Karpas-422 (cell line): Measurements from ENCODE around the gene FBXL5. TPM values are rescaled to one million over a fixed set of nuclear protein-coding genes. Genes with fewer than 3 reads are reported as not detected.
A peak's percentile ranks its signal among the peaks of the same experiment; 100 is the strongest.

Source experiments
- DNase-seq: peaks from one replicate; pipeline ENCODE4 v3.0.0-alpha.2; 2015
- H2AFZ ChIP-seq: fragments of 200-600 bp; sonication (generic); 2 replicates; pipeline ENCODE4 v1.6.1; 2014; ENCODE audit warnings: antibody characterized with exemption, low read length, mixed read lengths
- H3K27ac ChIP-seq: fragments of 200-600 bp; sonication (generic); 2 replicates; pipeline ENCODE4 v1.5.1; 2014; ENCODE audit warnings: mild to moderate bottlenecking, low read length, moderate library complexity
- H3K27me3 ChIP-seq: fragments of 200-600 bp; sonication (generic); 2 replicates; pipeline ENCODE4 v1.6.1; 2014; ENCODE audit warnings: low read length, mixed read lengths
- H3K36me3 ChIP-seq: fragments of 200-600 bp; sonication (generic); 2 replicates; pipeline ENCODE4 v1.6.1; 2014; ENCODE audit warnings: low read length, mixed read lengths; ENCODE audit not compliant: insufficient read depth
- H3K4me1 ChIP-seq: fragments of 200-600 bp; sonication (generic); 2 replicates; pipeline ENCODE4 v1.6.1; 2014; ENCODE audit warnings: mild to moderate bottlenecking, low read length, mixed read lengths
- H3K4me2 ChIP-seq: fragments of 200-600 bp; sonication (generic); 2 replicates; pipeline ENCODE4 v1.6.1; 2014; ENCODE audit warnings: low read length, low read depth, mild to moderate bottlenecking; ENCODE audit not compliant: poor library complexity, severe bottlenecking
- H3K4me3 ChIP-seq: fragments of 200-600 bp; sonication (generic); 2 replicates; pipeline ENCODE4 v1.5.1; 2014; ENCODE audit warnings: mild to moderate bottlenecking, antibody characterized with exemption, low read length, mixed read lengths
- H3K79me2 ChIP-seq: fragments of 200-600 bp; sonication (generic); 2 replicates; pipeline ENCODE4 v1.6.1; 2014; ENCODE audit warnings: mild to moderate bottlenecking, low read length, mixed read lengths
- H3K9ac ChIP-seq: fragments of 200-600 bp; sonication (generic); 2 replicates; pipeline ENCODE4 v1.6.0; 2014; ENCODE audit warnings: low read length
- H3K9me2 ChIP-seq: fragments of 200-600 bp; sonication (generic), shearing (Covaris generic); replicated peaks from 2 replicates; pipeline ENCODE4 v1.6.0; 2014; ENCODE audit warnings: mild to moderate bottlenecking, low read length, moderate library complexity; ENCODE audit not compliant: insufficient read depth
- H3K9me3 ChIP-seq: fragments of 300-700, 200-600 bp; sonication (generic); 2 replicates; pipeline ENCODE4 v1.6.1; 2014; ENCODE audit warnings: low read length, mixed read lengths
- H4K20me1 ChIP-seq: fragments of 200-600 bp; sonication (generic); 2 replicates; pipeline ENCODE4 v1.6.1; 2014; ENCODE audit warnings: mild to moderate bottlenecking, antibody characterized with exemption, low read length, low read depth; ENCODE audit not compliant: insufficient read depth
- total RNA-seq: library from RNA; depleted of rRNA; stranded (reverse); fragments of >200 nt; shearing (Covaris generic); gene quantifications from 2 replicates; pipeline ENCODE4 v1.2.3, GENCODE V29; 2014; ENCODE audit warnings: low replicate concordance; rRNA removed

The FBXL5 gene, protein sequence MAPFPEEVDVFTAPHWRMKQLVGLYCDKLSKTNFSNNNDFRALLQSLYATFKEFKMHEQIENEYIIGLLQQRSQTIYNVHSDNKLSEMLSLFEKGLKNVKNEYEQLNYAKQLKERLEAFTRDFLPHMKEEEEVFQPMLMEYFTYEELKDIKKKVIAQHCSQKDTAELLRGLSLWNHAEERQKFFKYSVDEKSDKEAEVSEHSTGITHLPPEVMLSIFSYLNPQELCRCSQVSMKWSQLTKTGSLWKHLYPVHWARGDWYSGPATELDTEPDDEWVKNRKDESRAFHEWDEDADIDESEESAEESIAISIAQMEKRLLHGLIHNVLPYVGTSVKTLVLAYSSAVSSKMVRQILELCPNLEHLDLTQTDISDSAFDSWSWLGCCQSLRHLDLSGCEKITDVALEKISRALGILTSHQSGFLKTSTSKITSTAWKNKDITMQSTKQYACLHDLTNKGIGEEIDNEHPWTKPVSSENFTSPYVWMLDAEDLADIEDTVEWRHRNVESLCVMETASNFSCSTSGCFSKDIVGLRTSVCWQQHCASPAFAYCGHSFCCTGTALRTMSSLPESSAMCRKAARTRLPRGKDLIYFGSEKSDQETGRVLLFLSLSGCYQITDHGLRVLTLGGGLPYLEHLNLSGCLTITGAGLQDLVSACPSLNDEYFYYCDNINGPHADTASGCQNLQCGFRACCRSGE
- 35.6 and 78.2 TPM in 2 replicates for total RNA-seq

DNA sequence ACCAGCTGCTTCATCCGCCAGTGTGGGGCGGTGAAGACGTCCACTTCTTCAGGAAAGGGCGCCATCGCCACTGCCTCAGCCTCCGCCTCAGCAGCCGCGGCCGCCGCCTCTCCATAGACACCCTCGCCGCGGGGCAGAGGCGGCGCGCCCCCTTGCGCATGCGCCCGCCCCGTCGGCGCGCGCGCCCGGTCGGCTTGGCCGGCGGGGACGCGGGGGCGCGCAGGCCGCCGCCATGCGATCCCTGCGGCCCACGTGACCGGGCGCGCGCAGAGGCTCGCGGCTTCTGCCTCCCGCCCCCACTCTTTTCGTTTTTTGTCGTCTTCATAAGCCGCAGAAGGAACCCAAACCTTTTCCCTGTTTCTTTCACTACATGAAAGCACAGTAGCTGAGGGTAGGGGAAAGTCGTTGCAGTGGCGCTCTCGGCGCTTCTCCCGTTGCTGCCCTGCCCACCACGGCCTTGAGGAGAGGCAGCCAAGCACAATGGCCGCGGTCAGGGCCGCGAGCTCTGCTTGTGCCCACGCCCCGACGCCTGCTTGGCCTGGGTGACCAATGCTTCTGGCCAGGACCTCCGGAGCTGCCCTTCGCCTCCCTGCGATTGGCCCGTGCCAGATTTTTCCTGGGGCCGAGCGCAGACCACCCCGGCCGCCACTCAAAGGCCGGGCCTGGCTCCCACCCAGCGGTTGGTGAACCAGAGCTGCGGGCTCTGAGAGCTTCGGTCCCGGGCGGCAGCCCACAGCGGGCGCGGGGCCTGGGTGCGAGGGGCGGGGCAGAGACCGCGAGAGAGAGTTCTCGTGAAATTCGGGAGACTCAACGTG lies at the start of gene FBXL5:
Gene FBXL5 (minus strand): TSS at position 135 of the 815 bp plus-strand sequence. CDS start 70 bp downstream, at position 65.
- H2AFZ ChIP-seq: peak within 1 kb of the TSS; percentile 83
- peak; percentile 95 for DNase-seq
- peak within 1 kb of the TSS; percentile 94 for H3K4me3 ChIP-seq
- no peaks in the 10 kb centered on the region for H4K20me1 ChIP-seq
- H3K79me2 ChIP-seq: peaks cover 44% of the 10 kb centered on the region
- H3K36me3 ChIP-seq: no peaks in the 10 kb centered on the region
- H3K4me1 ChIP-seq: peaks cover 43% of the 10 kb centered on the region
- H3K9ac ChIP-seq: peak within 1 kb of the TSS; percentile 90
- H3K9me2 ChIP-seq: no peaks in the 10 kb centered on the region
- H3K9me3 ChIP-seq: no peaks in the 10 kb centered on the region
- H3K4me2 ChIP-seq: peak within 1 kb of the TSS; percentile 81
- H3K27ac ChIP-seq: peak within 1 kb of the TSS; percentile 74
- H3K27me3 ChIP-seq: no peaks in the 10 kb centered on the region

DNA sequence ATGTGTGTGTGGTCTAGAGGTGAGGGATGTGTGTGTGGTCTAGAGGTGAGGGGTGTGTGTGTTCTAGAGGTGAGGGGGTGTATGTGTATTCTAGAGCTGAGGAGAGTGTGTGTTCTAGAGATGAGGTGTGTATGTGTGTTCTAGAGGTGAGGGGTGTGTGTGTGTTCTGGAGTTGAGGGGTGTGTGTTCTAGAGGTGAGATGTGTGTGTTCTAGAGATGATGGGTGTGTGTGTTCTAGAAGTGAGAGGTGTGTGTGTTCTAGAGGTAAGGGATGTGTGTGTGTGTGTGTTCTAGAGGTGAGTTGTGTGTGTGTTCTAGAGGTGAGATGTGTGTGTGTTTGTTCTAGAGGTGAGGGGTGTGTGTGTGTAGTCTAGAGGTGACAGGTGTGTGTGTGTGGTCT lies 49.0 kb upstream of the FBXL5 start:
- no peak overlapping the region for H2AFZ ChIP-seq
- no peak overlapping the region for H3K4me3 ChIP-seq
- H3K4me1 ChIP-seq: no peaks in the 10 kb centered on the region
- no peaks in the 10 kb centered on the region for H3K9me2 ChIP-seq
- H3K4me2 ChIP-seq: no peak overlapping the region
- no peaks in the 10 kb centered on the region for H3K79me2 ChIP-seq
- no peak overlapping the region for H3K9ac ChIP-seq
- H3K27me3 ChIP-seq: 0 out of 2 replicates have a peak, but pooled peaks cover 2% of the 10 kb centered on the region
- H3K27ac ChIP-seq: no peak overlapping the region
- no peaks in the 10 kb centered on the region for H4K20me1 ChIP-seq
- no peak for DNase-seq
- H3K9me3 ChIP-seq: peaks cover 2% of the 10 kb centered on the region; the same call in 1 of the 2 replicates
- no peaks in the 10 kb centered on the region for H3K36me3 ChIP-seq

DNA sequence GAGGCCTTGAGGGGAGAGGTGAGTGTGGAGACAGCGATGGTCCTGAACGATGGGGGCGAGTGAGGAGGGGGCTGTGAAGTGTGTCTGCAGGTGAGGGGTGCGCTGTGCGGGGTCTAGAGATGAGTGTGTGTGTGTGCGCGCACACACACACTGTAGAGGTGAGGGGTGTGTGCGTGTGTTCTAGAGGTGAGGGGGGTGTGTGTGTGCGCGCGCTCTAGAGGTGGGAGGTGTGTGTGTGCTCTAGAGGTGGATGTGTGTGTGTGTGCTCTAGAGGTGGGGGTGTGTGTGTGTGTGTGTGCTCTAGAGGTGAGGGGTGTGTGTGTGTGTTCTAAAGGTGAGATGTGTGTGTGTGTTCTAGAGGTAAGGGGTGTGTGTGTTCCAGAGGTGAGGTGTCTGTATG lies 48.3 kb upstream of the FBXL5 start:
- Histone ChIP-seq H3K9me3 (peaks cover 5% of the 10 kb centered on the region; the same call in 1 of the 2 replicates), H3K4me3 (no peak overlapping the region), H3K4me2 (no peak overlapping the region), H3K79me2 (no peaks in the 10 kb centered on the region), H3K9ac (no peak overlapping the region), H3K9me2 (no peaks in the 10 kb centered on the region), H3K27ac (no peak overlapping the region), H3K27me3 (0 out of 2 replicates have a peak, but pooled peaks cover 5% of the 10 kb centered on the region), H3K36me3 (no peaks in the 10 kb centered on the region), H4K20me1 (no peaks in the 10 kb centered on the region), H3K4me1 (no peaks in the 10 kb centered on the region), H2AFZ (no peak overlapping the region)
- no peak for DNase-seq

DNA sequence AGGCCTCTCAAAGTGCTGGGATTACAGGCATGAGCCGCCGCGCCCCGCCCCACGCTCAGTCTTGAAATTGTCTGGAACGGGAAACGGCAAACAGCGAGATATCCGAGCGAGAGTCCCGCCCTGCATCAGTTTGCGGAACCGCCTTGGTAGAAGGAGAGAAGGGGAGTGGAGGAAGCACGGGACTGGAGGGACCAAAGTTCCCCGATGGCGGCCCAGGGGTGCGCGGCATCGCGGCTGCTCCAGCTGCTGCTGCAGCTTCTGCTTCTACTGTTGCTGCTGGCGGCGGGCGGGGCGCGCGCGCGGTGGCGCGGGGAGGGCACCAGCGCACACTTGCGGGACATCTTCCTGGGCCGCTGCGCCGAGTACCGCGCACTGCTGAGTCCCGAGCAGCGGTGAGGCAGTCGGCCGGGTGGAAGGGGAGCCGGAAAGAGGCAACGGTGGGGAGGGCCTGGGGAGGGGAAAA lies 47.8 kb upstream of the FBXL5 start, which contains the start of gene BST1:
Gene BST1 (plus strand): TSS at position 125 of the 463 bp plus-strand sequence. CDS start 80 bp downstream, at position 205.
- DNase-seq: no peak
- H3K79me2 ChIP-seq: no peaks in the 10 kb centered on the region
- 0 out of 2 replicates have a peak, but pooled peaks cover 5% of the 10 kb centered on the region for H3K27me3 ChIP-seq
- H3K4me2 ChIP-seq: no peak within 1 kb of the TSS
- H3K9ac ChIP-seq: no peak within 1 kb of the TSS
- no peak within 1 kb of the TSS for H3K4me3 ChIP-seq
- H3K9me2 ChIP-seq: no peaks in the 10 kb centered on the region
- no peaks in the 10 kb centered on the region for H3K4me1 ChIP-seq
- no peak within 1 kb of the TSS for H2AFZ ChIP-seq
- H3K36me3 ChIP-seq: no peaks in the 10 kb centered on the region
- no peak within 1 kb of the TSS for H3K27ac ChIP-seq
- H3K9me3 ChIP-seq: peaks cover 5% of the 10 kb centered on the region; the same call in 1 of the 2 replicates
- H4K20me1 ChIP-seq: no peaks in the 10 kb centered on the region

DNA sequence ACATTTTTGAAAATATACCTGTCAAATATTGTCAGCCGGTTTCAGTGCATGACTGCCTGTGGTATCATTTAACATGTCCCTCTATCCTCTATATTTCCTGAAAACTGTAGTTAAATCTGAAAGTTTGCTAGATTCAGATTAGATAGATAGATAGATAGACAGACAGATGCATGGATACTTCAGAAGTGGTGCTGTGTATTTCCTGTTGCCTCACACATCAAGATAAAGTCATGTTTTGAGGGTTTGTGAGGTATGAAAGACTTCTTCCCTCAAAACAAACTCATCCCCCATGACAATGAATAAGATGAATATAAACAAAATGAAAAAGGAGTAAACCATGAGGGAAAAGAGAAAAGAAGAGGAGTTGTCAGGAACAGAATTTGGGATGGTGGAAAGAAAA lies 41.7 kb upstream of the FBXL5 start:
- no peaks in the 10 kb centered on the region for H3K4me1 ChIP-seq
- no peaks in the 10 kb centered on the region for H3K36me3 ChIP-seq
- H3K4me3 ChIP-seq: no peak overlapping the region
- no peak overlapping the region for H3K27ac ChIP-seq
- H3K9me2 ChIP-seq: no peaks in the 10 kb centered on the region
- H3K27me3 ChIP-seq: 0 out of 2 replicates have a peak, but pooled peaks cover 5% of the 10 kb centered on the region
- H3K9ac ChIP-seq: no peak overlapping the region
- no peak overlapping the region for H3K4me2 ChIP-seq
- peaks cover 5% of the 10 kb centered on the region; the same call in 1 of the 2 replicates for H3K9me3 ChIP-seq
- no peaks in the 10 kb centered on the region for H4K20me1 ChIP-seq
- DNase-seq: peak; percentile 2
- H2AFZ ChIP-seq: no peak overlapping the region
- no peaks in the 10 kb centered on the region for H3K79me2 ChIP-seq

DNA sequence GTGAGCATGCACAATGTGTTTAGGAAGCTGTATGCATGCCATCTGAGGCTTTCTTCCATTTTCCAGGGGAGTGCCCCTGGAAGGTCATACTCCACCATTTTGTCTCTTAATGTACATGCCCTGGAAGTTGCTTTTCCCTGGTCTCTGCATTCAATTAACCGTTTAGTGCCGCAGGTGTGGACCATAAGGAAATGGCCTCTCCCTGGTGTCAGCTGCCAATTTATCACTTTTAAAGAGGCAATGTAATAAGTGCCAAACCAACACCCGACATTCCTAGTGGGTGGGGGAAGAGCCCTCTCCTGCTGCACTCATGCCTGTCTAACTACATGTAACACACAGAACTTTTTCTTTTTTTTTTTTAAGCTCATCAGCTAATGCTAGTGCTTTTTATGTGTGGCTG lies 40.6 kb upstream of the FBXL5 start:
- no peaks in the 10 kb centered on the region for H4K20me1 ChIP-seq
- 0 out of 2 replicates have a peak, but pooled peaks cover 5% of the 10 kb centered on the region for H3K27me3 ChIP-seq
- H3K4me3 ChIP-seq: no peak overlapping the region
- H3K4me1 ChIP-seq: no peaks in the 10 kb centered on the region
- peaks cover 5% of the 10 kb centered on the region; the same call in 1 of the 2 replicates for H3K9me3 ChIP-seq
- DNase-seq: no peak
- H3K9ac ChIP-seq: no peak overlapping the region
- H3K9me2 ChIP-seq: no peaks in the 10 kb centered on the region
- H3K27ac ChIP-seq: no peak overlapping the region
- no peak overlapping the region for H2AFZ ChIP-seq
- H3K4me2 ChIP-seq: no peak overlapping the region
- no peaks in the 10 kb centered on the region for H3K36me3 ChIP-seq
- no peaks in the 10 kb centered on the region for H3K79me2 ChIP-seq

DNA sequence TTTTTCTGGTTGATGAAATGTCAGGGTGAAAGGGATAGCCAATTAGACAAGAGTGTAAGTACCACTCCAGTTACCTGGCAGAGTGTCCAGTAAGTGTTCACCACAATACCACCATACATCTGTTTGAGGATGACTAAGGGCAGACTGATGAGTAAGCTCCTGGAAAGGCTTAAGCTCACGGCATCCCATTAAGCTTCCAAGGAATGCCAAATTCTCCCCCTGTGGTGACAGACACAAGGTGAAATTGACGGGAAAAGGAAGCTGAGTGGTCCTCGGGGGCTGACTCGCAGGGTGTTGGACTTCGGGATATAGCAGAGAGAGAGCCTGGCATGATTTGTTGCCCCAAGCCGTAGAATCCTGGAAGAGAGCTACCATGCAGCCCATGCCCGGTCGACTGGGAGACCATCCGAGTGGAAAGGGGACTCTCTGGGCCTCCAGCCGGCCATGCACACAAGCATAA lies 40.1 kb upstream of the FBXL5 start:
- H3K36me3 ChIP-seq: no peaks in the 10 kb centered on the region
- H3K4me1 ChIP-seq: no peaks in the 10 kb centered on the region
- no peak overlapping the region for H3K4me3 ChIP-seq
- H3K27me3 ChIP-seq: 0 out of 2 replicates have a peak, but pooled peaks cover 5% of the 10 kb centered on the region
- no peak overlapping the region for H2AFZ ChIP-seq
- no peaks in the 10 kb centered on the region for H3K79me2 ChIP-seq
- H3K9ac ChIP-seq: no peak overlapping the region
- H3K9me3 ChIP-seq: peaks cover 5% of the 10 kb centered on the region; the same call in 1 of the 2 replicates
- H4K20me1 ChIP-seq: no peaks in the 10 kb centered on the region
- no peaks in the 10 kb centered on the region for H3K9me2 ChIP-seq
- DNase-seq: no peak
- H3K4me2 ChIP-seq: no peak overlapping the region
- H3K27ac ChIP-seq: no peak overlapping the region
